Measurements from ENCODE around the gene NR1D1. TPM values are rescaled to one million over a fixed set of nuclear protein-coding genes. Genes with fewer than 3 reads are reported as not detected.

The NR1D1 gene
- total RNA-seq, 4 donors from 2014 or later: 6.1 to 24.2 (median 14.5) TPM

GRCh38 chr17:40095351-40095943 is 4.9 kb downstream of the NR1D1 start:
- Histone ChIP-seq H3K4me3 (no peak overlapping the region), H3K36me3 (peaks cover 42 to 66% (median 57%) of the 10 kb centered on the region in 4 donors), H3K9me3 (no peaks in the 10 kb centered on the region), H3K4me1 (peaks cover 79 to 89% (median 84%) of the 10 kb centered on the region in 4 donors), H3K27me3 (no peaks in the 10 kb centered on the region), H3K27ac (replicated peaks in 1 of 4) (peak overlapping the region; percentile 88 to 99 (median 94))
- DNase-seq (ENCODE audit: extremely low spot score): no peak
- WGBS: 76% methylated on average over 12 of the region's 17 CpGs
- TF ChIP-seq EP300 (IDR thresholded peaks at IDR 0.05): no peak
- no peak for TF ChIP-seq CTCF (IDR thresholded peaks at IDR 0.05)
- TF ChIP-seq POLR2AphosphoS5 (IDR thresholded peaks at IDR 0.05): no peak
- no peak for TF ChIP-seq POLR2A (IDR thresholded peaks at IDR 0.05; ENCODE audit: low read depth)
- intact Hi-C loops (cut with DNase I): no loop called here

- peak overlapping the region; percentile 88 to 99 (median 94) for H3K27ac ChIP-seq (replicated peaks in 1 of 4)
- H3K4me3 ChIP-seq: no peak overlapping the region
- no peak for TF ChIP-seq POLR2AphosphoS5 (IDR thresholded peaks at IDR 0.05)
- no peak for TF ChIP-seq CTCF (IDR thresholded peaks at IDR 0.05)
- TF ChIP-seq EP300 (IDR thresholded peaks at IDR 0.05): no peak
- no peak for TF ChIP-seq POLR2A (IDR thresholded peaks at IDR 0.05; ENCODE audit: low read depth)
- WGBS: 73% methylated on average over 11 of the region's 14 CpGs
- H3K4me1 ChIP-seq: peaks cover 85 to 91% (median 90%) of the 10 kb centered on the region in 4 donors
- intact Hi-C loops (cut with DNase I): loop anchor here (5.0 kb wide), 1 partner anchor 38 kb away; no protein-coding TSS in a partner anchor
- H3K9me3 ChIP-seq: no peaks in the 10 kb centered on the region
- H3K27me3 ChIP-seq: no peaks in the 10 kb centered on the region
- no peak for DNase-seq (ENCODE audit: extremely low spot score)
- peaks cover 42 to 72% (median 62%) of the 10 kb centered on the region in 4 donors for H3K36me3 ChIP-seq
Measured at GRCh38 chr17:40094874-40095273, 5.5 kb downstream of the NR1D1 start.

GRCh38 chr17:40093580-40094201 is 6.7 kb downstream of the NR1D1 start:
- H3K9me3 ChIP-seq: no peaks in the 10 kb centered on the region
- peaks cover 42 to 84% (median 74%) of the 10 kb centered on the region in 4 donors for H3K36me3 ChIP-seq
- 45% methylated on average over 2 of the region's 16 CpGs for WGBS
- no peak for DNase-seq (ENCODE audit: extremely low spot score)
- TF ChIP-seq EP300 (IDR thresholded peaks at IDR 0.05): no peak
- TF ChIP-seq POLR2AphosphoS5 (IDR thresholded peaks at IDR 0.05): peak; percentile 27 to 41
- TF ChIP-seq POLR2A (IDR thresholded peaks at IDR 0.05; ENCODE audit: low read depth): no peak
- intact Hi-C loops (cut with DNase I): loop anchor here (5.0 kb wide), 1 partner anchor 36 kb away; no protein-coding TSS in a partner anchor
- H3K4me1 ChIP-seq: peaks cover 87 to 99% (median 98%) of the 10 kb centered on the region in 4 donors
- peak overlapping the region in 2 of 4 donors; percentile 2 to 17 for H3K4me3 ChIP-seq
- H3K27ac ChIP-seq (replicated peaks in 1 of 4): peak overlapping the region; percentile 88 to 99 (median 94)
- H3K27me3 ChIP-seq: no peaks in the 10 kb centered on the region

- Histone ChIP-seq H3K9me3 (no peaks in the 10 kb centered on the region), H3K36me3 (peaks cover 48 to 90% (median 80%) of the 10 kb centered on the region in 4 donors), H3K4me3 (peak overlapping the region in 2 of 4 donors; percentile 2 to 17), H3K4me1 (peaks cover 81 to 93% (median 92%) of the 10 kb centered on the region in 4 donors), H3K27ac (replicated peaks in 1 of 4) (peak overlapping the region; percentile 88 to 99 (median 94)), H3K27me3 (no peaks in the 10 kb centered on the region)
- TF ChIP-seq EP300 (IDR thresholded peaks at IDR 0.05): no peak
- peak; percentile 20 for TF ChIP-seq POLR2A (IDR thresholded peaks at IDR 0.05; ENCODE audit: low read depth)
- intact Hi-C loops (cut with DNase I): loop anchor here (5.0 kb wide), 1 partner anchor 36 kb away; no protein-coding TSS in a partner anchor
- WGBS: 69% methylated on average over 23 of the region's 29 CpGs
- no peak for DNase-seq (ENCODE audit: extremely low spot score)
Measured at GRCh38 chr17:40093005-40093579, 7.3 kb downstream of the NR1D1 start.

GRCh38 chr17:40092581-40092980 is 7.8 kb downstream of the NR1D1 start:
- WGBS: 22% methylated on average over 3 of the region's 3 CpGs
- H3K36me3 ChIP-seq: peaks cover 53 to 95% (median 85%) of the 10 kb centered on the region in 4 donors
- H3K9me3 ChIP-seq: no peaks in the 10 kb centered on the region
- H3K27ac ChIP-seq (replicated peaks in 1 of 4): peak overlapping the region; percentile 88 to 99 (median 94)
- no peak for DNase-seq (ENCODE audit: extremely low spot score)
- intact Hi-C loops (cut with DNase I): loop anchor here (5.0 kb wide), 1 partner anchor 35 kb away; no protein-coding TSS in a partner anchor
- H3K27me3 ChIP-seq: no peaks in the 10 kb centered on the region
- peak overlapping the region in 1 of 4 donors; percentile 17 for H3K4me3 ChIP-seq
- TF ChIP-seq CTCF (IDR thresholded peaks at IDR 0.05): no peak
- TF ChIP-seq EP300 (IDR thresholded peaks at IDR 0.05): no peak
- no peak for TF ChIP-seq POLR2A (IDR thresholded peaks at IDR 0.05; ENCODE audit: low read depth)
- peaks cover 76 to 88% (median 87%) of the 10 kb centered on the region in 4 donors for H3K4me1 ChIP-seq

Data from esophagus muscularis mucosa (tissue), 4 donors.